GM21381 (cell line): Measurements from ENCODE around the gene TXN2.
"Not testable (repeated sequence)": the region's sequence is repeated elsewhere in the genome, so short reads cannot be mapped to it uniquely, and the experiment has no call there.

Source experiments
- ATAC-seq: cut with Tn5 transposase; IDR thresholded peaks from one replicate; pipeline ENCODE4 v1.9.1; 2021; ENCODE audit warnings: mild to moderate bottlenecking, moderate library complexity; ENCODE audit not compliant: unreplicated experiment

TXN2 gene

GRCh38 chr22:36481393-36482168, at the start of gene TXN2:
Gene TXN2, minus strand, starts transcription at chr22:36481640. Its CDS starts 803 bp downstream, at chr22:36480837.
- peak; percentile 83 for ATAC-seq

- ATAC-seq: peak; percentile 93
These were observed 47.6 kb upstream of the TXN2 start, which contains the start of gene EIF3D for GRCh38 chr22:36528795-36529751. Gene EIF3D, minus strand, starts transcription at chr22:36529166. Its CDS starts 3,045 bp downstream, at chr22:36526121.

- ATAC-seq: no peak
These were observed 46.9 kb upstream of the TXN2 start for GRCh38 chr22:36528341-36528740.

GRCh38 chr22:36522662-36523061, 41.2 kb upstream of the TXN2 start:
- no peak for ATAC-seq

- ATAC-seq: no peak
These were observed 39.0 kb upstream of the TXN2 start for GRCh38 chr22:36520423-36520822.

GRCh38 chr22:36519906-36520305, 38.5 kb upstream of the TXN2 start:
- ATAC-seq: not testable (repeated sequence)

- ATAC-seq: no peak
These were observed 33.3 kb upstream of the TXN2 start for GRCh38 chr22:36514766-36515165.

- ATAC-seq: no peak
These were observed 31.6 kb upstream of the TXN2 start for GRCh38 chr22:36512991-36513390.

GRCh38 chr22:36512333-36512732, 30.9 kb upstream of the TXN2 start:
- ATAC-seq: no peak

GRCh38 chr22:36510966-36511881, 29.8 kb upstream of the TXN2 start:
- ATAC-seq: no peak

- ATAC-seq: no peak
These were observed 28.9 kb upstream of the TXN2 start for GRCh38 chr22:36510384-36510783.

- no peak for ATAC-seq
These were observed 26.1 kb upstream of the TXN2 start for GRCh38 chr22:36507518-36508010.

GRCh38 chr22:36506637-36507517, 25.4 kb upstream of the TXN2 start, which contains the start of gene FOXRED2:
Gene FOXRED2, minus strand, starts transcription at chr22:36507040. Its CDS starts 618 bp downstream, at chr22:36506422.
- peak; percentile 74 for ATAC-seq

- ATAC-seq: no peak
These were observed 24.7 kb upstream of the TXN2 start for GRCh38 chr22:36505998-36506635.

GRCh38 chr22:36497910-36498665, 16.6 kb upstream of the TXN2 start:
- ATAC-seq: no peak

GRCh38 chr22:36493690-36494110, 12.3 kb upstream of the TXN2 start:
- ATAC-seq: peak; percentile 65

GRCh38 chr22:36492109-36492508, 10.7 kb upstream of the TXN2 start:
- no peak for ATAC-seq

GRCh38 chr22:36491155-36491554, 9.7 kb upstream of the TXN2 start:
- no peak for ATAC-seq
